ENCODE data around the gene GANC. TPM values are rescaled to one million over a fixed set of nuclear protein-coding genes. Genes with fewer than 3 reads are reported as not detected.
"Not testable (repeated sequence)": the region's sequence is repeated elsewhere in the genome, so short reads cannot be mapped to it uniquely, and the experiment has no call there.

The GANC gene
- total RNA-seq (40.4 TPM), polyA plus RNA-seq (ENCODE audit: insufficient read depth, low read depth, low replicate concordance) (11.3 TPM)
- long read RNA-seq, donor 1: 0 reads
- long read RNA-seq, donor 2: 0 reads
- long read RNA-seq, donor 3, full-length matches to known transcripts: 2 of 2 reads
- long read RNA-seq, donor 3, partial matches to known transcripts: 0 of 2 reads
- long read RNA-seq, donor 3, other reads (novel, unspliced or antisense): 0 of 2 reads
- long read RNA-seq, donor 4, partial matches to known transcripts: 0 of 2 reads
- long read RNA-seq, donor 4, other reads (novel, unspliced or antisense): 0 of 2 reads
- long read RNA-seq, donor 5: 0 reads
- long read RNA-seq, donor 6, partial matches to known transcripts: 0 of 3 reads
- long read RNA-seq, donor 6, other reads (novel, unspliced or antisense): 0 of 3 reads
- long read RNA-seq, donor 7, partial matches to known transcripts: 1 of 4 reads
- long read RNA-seq, donor 7, other reads (novel, unspliced or antisense): 3 of 4 reads
- long read RNA-seq, donor 8, full-length matches to known transcripts: 1 of 1 reads
- long read RNA-seq, donor 8, partial matches to known transcripts: 0 of 1 reads
- long read RNA-seq, donor 8, other reads (novel, unspliced or antisense): 0 of 1 reads
- long read RNA-seq, donor 9, partial matches to known transcripts: 0 of 1 reads
- long read RNA-seq, donor 9, other reads (novel, unspliced or antisense): 0 of 1 reads
- long read RNA-seq, donor 10, partial matches to known transcripts: 0 of 1 reads
- long read RNA-seq, donor 10, other reads (novel, unspliced or antisense): 0 of 1 reads

GRCh38 chr15:42272939-42273899 lies at the start of gene GANC, which contains the start of gene TMEM87A:
Gene GANC, plus strand, starts transcription at chr15:42273201. Its CDS starts 1,281 bp downstream, at chr15:42274482.
Gene TMEM87A, minus strand, starts transcription at chr15:42273433. Its CDS starts 35 bp downstream, at chr15:42273398.
- Histone ChIP-seq H3K27me3 (ENCODE audit: control insufficient read depth, insufficient read depth, low read length) (no peaks in the 10 kb centered on the region), H3K4me3 (ENCODE audit: low read length in 3 of 3) (peak within 1 kb of the TSS; percentile 80 to 91 (median 87)), H3K9ac (ENCODE audit: low read length in 3 of 3) (peak within 1 kb of the TSS; percentile 74 to 87 (median 83)), H3K36me3 (ENCODE audit: control insufficient read depth in 2 of 3, insufficient read depth in 3 of 3, low read length in 3 of 3) (peaks cover 0 to under 1% (median 0%) of the 10 kb centered on the region in 3 donors), H3K9me3 (ENCODE audit: control insufficient read depth in 2 of 3, insufficient read depth in 1 of 3, low read length in 3 of 3) (no peaks in the 10 kb centered on the region), H3K27ac (ENCODE audit: low read depth in 2 of 2, low read length in 2 of 2) (peak within 1 kb of the TSS; percentile 98 to 99), H3K4me1 (ENCODE audit: control insufficient read depth in 2 of 3, insufficient read depth in 2 of 3, low read depth in 1 of 3, low read length in 3 of 3) (peaks cover 0 to 9% (median 6%) of the 10 kb centered on the region in 3 donors)
- no peak for TF ChIP-seq CTCF (IDR thresholded peaks at IDR 0.05; ENCODE audit: borderline replicate concordance, extremely low read depth, insufficient read depth)
- intact Hi-C loops (cut with DNase I): no loop called here
- DNase-seq: peak; percentile 98 to 100 (median 99)
- no peak for FAIRE-seq

GRCh38 chr15:42226648-42227047 lies 46.4 kb upstream of the GANC start:
- no peaks in the 10 kb centered on the region for H3K9me3 ChIP-seq (ENCODE audit: control insufficient read depth in 2 of 3, insufficient read depth in 1 of 3, low read length in 3 of 3)
- FAIRE-seq: no peak
- H3K4me1 ChIP-seq (ENCODE audit: control insufficient read depth in 2 of 3, insufficient read depth in 2 of 3, low read depth in 1 of 3, low read length in 3 of 3): no peaks in the 10 kb centered on the region
- peaks cover 5 to 43% (median 25%) of the 10 kb centered on the region in 3 donors for H3K36me3 ChIP-seq (ENCODE audit: control insufficient read depth in 2 of 3, insufficient read depth in 3 of 3, low read length in 3 of 3)
- TF ChIP-seq CTCF (IDR thresholded peaks at IDR 0.05; ENCODE audit: borderline replicate concordance, extremely low read depth, insufficient read depth): no peak
- no peak for DNase-seq
- intact Hi-C loops (cut with DNase I): no loop called here
- no peak overlapping the region for H3K27ac ChIP-seq (ENCODE audit: low read depth in 2 of 2, low read length in 2 of 2)
- H3K27me3 ChIP-seq (ENCODE audit: control insufficient read depth, insufficient read depth, low read length): no peaks in the 10 kb centered on the region
- H3K4me3 ChIP-seq (ENCODE audit: low read length in 3 of 3): no peak overlapping the region
- H3K9ac ChIP-seq (ENCODE audit: low read length in 3 of 3): no peak overlapping the region

GRCh38 chr15:42228036-42228435 lies 45.0 kb upstream of the GANC start:
- DNase-seq: no peak
- H3K27me3 ChIP-seq (ENCODE audit: control insufficient read depth, insufficient read depth, low read length): no peaks in the 10 kb centered on the region
- no peak for TF ChIP-seq CTCF (IDR thresholded peaks at IDR 0.05; ENCODE audit: borderline replicate concordance, extremely low read depth, insufficient read depth)
- intact Hi-C loops (cut with DNase I): no loop called here
- H3K4me3 ChIP-seq (ENCODE audit: low read length in 3 of 3): no peak overlapping the region
- H3K9ac ChIP-seq (ENCODE audit: low read length in 3 of 3): no peak overlapping the region
- no peak overlapping the region for H3K27ac ChIP-seq (ENCODE audit: low read depth in 2 of 2, low read length in 2 of 2)
- no peaks in the 10 kb centered on the region for H3K4me1 ChIP-seq (ENCODE audit: control insufficient read depth in 2 of 3, insufficient read depth in 2 of 3, low read depth in 1 of 3, low read length in 3 of 3)
- FAIRE-seq: no peak
- H3K36me3 ChIP-seq (ENCODE audit: control insufficient read depth in 2 of 3, insufficient read depth in 3 of 3, low read length in 3 of 3): peaks cover 5 to 44% (median 25%) of the 10 kb centered on the region in 3 donors
- no peaks in the 10 kb centered on the region for H3K9me3 ChIP-seq (ENCODE audit: control insufficient read depth in 2 of 3, insufficient read depth in 1 of 3, low read length in 3 of 3)

GRCh38 chr15:42228981-42229380 lies 44.0 kb upstream of the GANC start:
- H3K36me3 ChIP-seq (ENCODE audit: control insufficient read depth in 2 of 3, insufficient read depth in 3 of 3, low read length in 3 of 3): peaks cover 5 to 45% (median 25%) of the 10 kb centered on the region in 3 donors
- H3K4me3 ChIP-seq (ENCODE audit: low read length in 3 of 3); H3K9ac ChIP-seq (ENCODE audit: low read length in 3 of 3); H3K4me1 ChIP-seq (ENCODE audit: control insufficient read depth in 2 of 3, insufficient read depth in 2 of 3, low read depth in 1 of 3, low read length in 3 of 3); H3K27ac ChIP-seq (ENCODE audit: low read depth in 2 of 2, low read length in 2 of 2); H3K27me3 ChIP-seq (ENCODE audit: control insufficient read depth, insufficient read depth, low read length); intact Hi-C loops (cut with DNase I); H3K9me3 ChIP-seq (ENCODE audit: control insufficient read depth in 2 of 3, insufficient read depth in 1 of 3, low read length in 3 of 3); DNase-seq; FAIRE-seq: not testable (repeated sequence)

Measured in kidney (tissue), 22 donors.